Measurements from ENCODE around the gene PCLO.

Gene PCLO

DNA sequence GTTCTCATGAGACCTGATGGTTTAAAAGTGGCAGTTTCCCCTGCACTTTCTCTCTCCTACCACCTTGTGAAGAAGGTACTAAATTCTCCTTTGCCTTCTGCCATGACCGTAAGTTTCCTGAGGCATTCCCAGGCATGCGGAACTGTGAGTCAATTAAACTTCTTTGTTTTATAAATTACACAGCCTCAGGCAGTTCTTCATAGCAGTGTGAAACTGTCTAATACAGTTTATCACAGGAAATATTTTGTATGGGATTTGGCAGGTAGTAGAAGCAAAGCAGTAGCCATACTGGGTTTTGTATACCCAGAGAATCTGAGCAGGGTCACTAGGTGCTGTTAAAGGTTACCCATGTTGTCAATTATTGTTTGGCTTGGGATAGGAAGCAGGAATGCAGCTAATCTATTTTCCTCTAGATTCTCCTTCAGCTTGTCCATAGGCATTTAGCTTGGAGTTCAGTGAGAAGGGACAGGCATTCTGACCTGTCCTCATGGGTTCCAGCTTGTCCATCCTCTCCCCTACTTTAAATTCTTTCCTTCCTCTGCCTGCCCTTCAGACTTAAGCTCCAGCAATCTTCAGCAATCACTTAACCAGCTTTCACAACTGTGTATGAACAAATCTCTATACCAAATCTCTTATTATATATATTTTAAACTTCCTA lies 186.7 kb downstream of the PCLO start:
- no peak overlapping the region for H3K9ac ChIP-seq (ENCODE audit: low read length)
- no peaks in the 10 kb centered on the region for H3K9me3 ChIP-seq (ENCODE audit: control insufficient read depth, low read length)
- H3K4me1 ChIP-seq (ENCODE audit: control insufficient read depth, insufficient read depth, low read length) = no peaks in the 10 kb centered on the region
- H3K36me3 ChIP-seq (ENCODE audit: control insufficient read depth, insufficient read depth, low read length) = no peaks in the 10 kb centered on the region
- no peak overlapping the region for H3K4me3 ChIP-seq (ENCODE audit: low read length)
- H3K27me3 ChIP-seq (ENCODE audit: control insufficient read depth, insufficient read depth, low read length) = no peaks in the 10 kb centered on the region

DNA sequence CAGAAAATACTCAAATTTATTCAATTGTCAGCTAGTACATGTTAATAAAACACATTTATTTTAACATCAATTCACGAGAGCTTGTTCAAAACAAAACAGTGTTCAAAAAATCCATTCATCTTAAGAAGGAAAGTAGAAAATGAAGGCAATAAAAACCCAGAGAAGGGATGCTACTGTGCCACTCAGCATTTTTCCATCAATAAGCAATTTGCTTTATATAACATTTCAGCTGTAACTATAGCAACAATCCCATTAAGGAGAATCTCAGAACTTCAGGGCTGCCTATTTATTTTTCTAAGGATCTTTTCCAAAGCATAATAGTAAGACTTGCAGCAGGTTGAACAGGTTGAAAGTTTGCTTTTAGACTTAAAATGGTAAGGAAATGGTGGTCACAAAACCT lies 190.5 kb downstream of the PCLO start:
- Histone ChIP-seq H3K4me3 (ENCODE audit: low read length) (no peak overlapping the region), H3K4me1 (ENCODE audit: control insufficient read depth, insufficient read depth, low read length) (no peaks in the 10 kb centered on the region), H3K36me3 (ENCODE audit: control insufficient read depth, insufficient read depth, low read length) (no peaks in the 10 kb centered on the region), H3K9ac (ENCODE audit: low read length) (no peak overlapping the region), H3K27me3 (ENCODE audit: control insufficient read depth, insufficient read depth, low read length) (no peaks in the 10 kb centered on the region), H3K9me3 (ENCODE audit: control insufficient read depth, low read length) (no peaks in the 10 kb centered on the region)

DNA sequence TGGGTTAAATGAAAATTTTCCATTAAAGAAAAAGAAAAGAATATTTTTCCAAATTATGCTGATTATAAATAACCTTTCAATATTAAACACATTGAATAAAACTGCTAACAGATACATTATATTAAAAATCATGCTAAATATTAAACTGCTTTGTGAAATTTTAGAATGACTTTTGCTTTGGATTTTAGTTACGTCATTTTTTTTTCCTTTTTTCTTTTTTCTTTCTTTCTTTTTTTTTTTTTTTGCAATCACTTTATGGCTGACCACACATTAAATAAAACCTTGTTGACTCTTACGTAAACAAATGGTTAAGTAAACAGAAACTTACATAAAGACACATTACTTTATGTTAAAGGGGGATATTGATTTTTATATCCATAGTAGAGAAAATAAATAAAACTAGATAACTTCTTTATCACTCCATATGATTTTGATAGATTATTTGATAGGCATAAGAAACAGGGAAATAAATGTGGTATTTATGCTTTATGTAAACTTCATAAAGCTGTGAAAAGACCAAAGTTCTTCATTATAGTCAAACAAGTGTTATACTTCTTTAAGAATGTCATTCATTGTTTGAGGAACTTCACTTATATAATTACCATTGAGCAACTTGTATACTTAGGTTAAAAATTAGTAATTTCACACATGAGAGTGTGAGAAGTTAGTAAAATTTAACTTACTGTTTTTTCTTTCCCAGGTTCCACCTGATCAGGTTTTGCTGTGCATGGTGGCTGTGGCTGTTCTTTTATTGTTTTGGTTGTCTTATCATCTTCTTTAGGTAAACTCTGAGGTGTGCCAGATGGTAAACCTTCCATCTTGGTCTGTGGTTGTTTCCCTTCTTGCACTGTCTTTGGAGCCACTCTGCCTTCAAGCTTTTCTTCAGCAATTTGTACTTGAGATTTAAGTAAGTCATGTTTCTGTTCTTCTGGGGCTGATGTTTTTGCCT lies 197.3 kb downstream of the PCLO start:
- H3K9ac ChIP-seq (ENCODE audit: low read length) = no peak overlapping the region
- no peaks in the 10 kb centered on the region for H3K27me3 ChIP-seq (ENCODE audit: control insufficient read depth, insufficient read depth, low read length)
- no peaks in the 10 kb centered on the region for H3K36me3 ChIP-seq (ENCODE audit: control insufficient read depth, insufficient read depth, low read length)
- H3K4me1 ChIP-seq (ENCODE audit: control insufficient read depth, insufficient read depth, low read length) = no peaks in the 10 kb centered on the region
- no peaks in the 10 kb centered on the region for H3K9me3 ChIP-seq (ENCODE audit: control insufficient read depth, low read length)
- no peak overlapping the region for H3K4me3 ChIP-seq (ENCODE audit: low read length)

DNA sequence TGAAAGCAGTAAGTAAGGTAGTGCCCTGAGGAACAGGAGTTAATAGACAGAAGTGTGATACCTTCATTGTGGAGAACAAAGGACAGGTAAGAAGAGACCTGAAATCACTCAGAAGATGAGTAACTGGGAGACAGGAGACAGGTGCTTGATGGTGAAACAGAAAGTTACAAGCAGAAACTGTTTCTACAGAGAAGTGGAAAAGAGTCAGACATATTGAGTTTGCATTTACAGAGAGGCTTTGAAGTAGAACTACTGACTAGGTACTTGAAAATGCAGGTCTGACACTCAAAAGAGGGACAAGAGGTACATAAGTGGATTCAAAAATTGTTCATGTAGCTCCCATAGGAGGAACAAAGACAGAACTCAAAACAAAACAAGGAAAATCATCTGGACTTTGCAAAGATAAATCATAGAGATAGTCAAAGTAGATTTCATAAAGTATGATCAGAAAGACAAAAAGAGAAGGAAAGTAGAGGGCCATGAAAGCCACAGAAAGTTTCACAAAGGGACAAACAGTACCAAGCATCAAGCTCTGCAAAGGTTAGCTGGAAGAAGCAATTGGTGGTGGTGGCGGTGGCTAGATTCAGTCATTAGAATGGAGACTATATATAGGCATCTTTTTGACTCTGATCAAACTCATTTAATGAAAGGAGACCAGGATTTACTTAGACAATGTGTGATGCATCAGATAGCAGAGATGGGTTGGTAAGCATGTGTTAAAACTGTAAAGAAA lies 198.4 kb downstream of the PCLO start:
- no peaks in the 10 kb centered on the region for H3K4me1 ChIP-seq (ENCODE audit: control insufficient read depth, insufficient read depth, low read length)
- H3K9me3 ChIP-seq (ENCODE audit: control insufficient read depth, low read length) = no peaks in the 10 kb centered on the region
- H3K9ac ChIP-seq (ENCODE audit: low read length) = no peak overlapping the region
- H3K4me3 ChIP-seq (ENCODE audit: low read length) = no peak overlapping the region
- no peaks in the 10 kb centered on the region for H3K36me3 ChIP-seq (ENCODE audit: control insufficient read depth, insufficient read depth, low read length)
- H3K27me3 ChIP-seq (ENCODE audit: control insufficient read depth, insufficient read depth, low read length) = no peaks in the 10 kb centered on the region

DNA sequence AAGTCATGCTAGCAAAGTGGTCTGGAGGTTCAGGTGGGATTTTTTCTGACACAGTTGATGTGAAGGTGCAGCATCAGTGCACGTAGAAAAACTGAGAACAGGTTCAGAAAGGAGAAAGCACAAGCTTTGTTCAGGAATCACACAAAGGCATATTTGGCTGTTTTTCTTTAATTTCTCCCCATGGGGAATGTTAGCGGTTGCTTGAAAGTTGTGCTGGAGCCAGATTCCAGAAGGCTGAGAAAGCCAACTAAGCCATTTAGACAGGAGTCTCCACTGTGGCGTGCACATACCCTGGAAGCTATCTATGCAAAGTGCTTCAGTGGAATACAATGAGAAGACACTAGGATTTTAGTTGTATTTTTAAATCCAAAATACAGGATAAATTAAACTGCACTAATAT lies 201.4 kb downstream of the PCLO start:
- Histone ChIP-seq H3K27me3 (ENCODE audit: control insufficient read depth, insufficient read depth, low read length) (no peaks in the 10 kb centered on the region), H3K36me3 (ENCODE audit: control insufficient read depth, insufficient read depth, low read length) (no peaks in the 10 kb centered on the region), H3K4me3 (ENCODE audit: low read length) (no peak overlapping the region), H3K9ac (ENCODE audit: low read length) (no peak overlapping the region), H3K4me1 (ENCODE audit: control insufficient read depth, insufficient read depth, low read length) (no peaks in the 10 kb centered on the region), H3K9me3 (ENCODE audit: control insufficient read depth, low read length) (no peaks in the 10 kb centered on the region)

DNA sequence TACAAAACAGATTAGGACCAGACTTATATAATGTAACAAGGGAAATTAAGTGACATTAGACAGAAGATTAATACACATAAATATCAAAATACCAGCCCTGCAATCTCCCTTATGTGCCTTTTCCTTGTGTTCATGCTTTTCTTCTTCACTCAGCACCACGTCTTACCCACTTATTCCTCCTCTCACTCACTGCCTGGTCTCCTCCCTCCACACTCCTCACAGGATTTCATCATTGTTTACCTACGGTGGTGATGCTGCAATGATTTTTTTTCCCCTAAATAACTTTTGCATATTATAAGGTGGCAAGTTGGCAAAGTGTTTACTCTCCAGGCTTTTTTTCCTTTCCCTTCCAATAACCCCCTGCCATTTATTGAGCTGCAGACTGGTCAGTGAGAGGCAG lies 203.2 kb downstream of the PCLO start:
- H3K36me3 ChIP-seq (ENCODE audit: control insufficient read depth, insufficient read depth, low read length) = no peaks in the 10 kb centered on the region
- no peaks in the 10 kb centered on the region for H3K9me3 ChIP-seq (ENCODE audit: control insufficient read depth, low read length)
- no peaks in the 10 kb centered on the region for H3K27me3 ChIP-seq (ENCODE audit: control insufficient read depth, insufficient read depth, low read length)
- no peaks in the 10 kb centered on the region for H3K4me1 ChIP-seq (ENCODE audit: control insufficient read depth, insufficient read depth, low read length)
- no peak overlapping the region for H3K9ac ChIP-seq (ENCODE audit: low read length)
- H3K4me3 ChIP-seq (ENCODE audit: low read length) = no peak overlapping the region

DNA sequence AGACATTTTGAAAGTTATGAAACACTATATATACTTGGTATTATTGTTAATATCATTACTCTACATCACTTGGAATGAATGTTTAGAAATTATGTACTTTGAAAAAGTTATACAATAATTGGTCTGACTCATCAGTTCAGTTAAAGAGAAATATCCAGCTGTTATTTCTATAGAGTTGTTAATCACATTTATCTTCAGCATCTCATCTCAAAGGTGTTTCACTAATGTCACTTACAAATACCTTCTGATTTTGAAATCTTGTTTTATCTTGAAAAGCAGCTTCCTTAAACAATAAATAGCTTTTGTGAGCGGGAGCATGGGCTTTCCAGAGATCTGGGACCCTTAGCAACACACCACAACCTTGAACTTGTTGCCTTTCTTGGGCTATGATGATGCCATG lies 205.2 kb downstream of the PCLO start:
- H3K4me3 ChIP-seq (ENCODE audit: low read length) = no peak overlapping the region
- no peaks in the 10 kb centered on the region for H3K9me3 ChIP-seq (ENCODE audit: control insufficient read depth, low read length)
- H3K9ac ChIP-seq (ENCODE audit: low read length) = no peak overlapping the region
- no peaks in the 10 kb centered on the region for H3K36me3 ChIP-seq (ENCODE audit: control insufficient read depth, insufficient read depth, low read length)
- H3K4me1 ChIP-seq (ENCODE audit: control insufficient read depth, insufficient read depth, low read length) = no peaks in the 10 kb centered on the region
- no peaks in the 10 kb centered on the region for H3K27me3 ChIP-seq (ENCODE audit: control insufficient read depth, insufficient read depth, low read length)

DNA sequence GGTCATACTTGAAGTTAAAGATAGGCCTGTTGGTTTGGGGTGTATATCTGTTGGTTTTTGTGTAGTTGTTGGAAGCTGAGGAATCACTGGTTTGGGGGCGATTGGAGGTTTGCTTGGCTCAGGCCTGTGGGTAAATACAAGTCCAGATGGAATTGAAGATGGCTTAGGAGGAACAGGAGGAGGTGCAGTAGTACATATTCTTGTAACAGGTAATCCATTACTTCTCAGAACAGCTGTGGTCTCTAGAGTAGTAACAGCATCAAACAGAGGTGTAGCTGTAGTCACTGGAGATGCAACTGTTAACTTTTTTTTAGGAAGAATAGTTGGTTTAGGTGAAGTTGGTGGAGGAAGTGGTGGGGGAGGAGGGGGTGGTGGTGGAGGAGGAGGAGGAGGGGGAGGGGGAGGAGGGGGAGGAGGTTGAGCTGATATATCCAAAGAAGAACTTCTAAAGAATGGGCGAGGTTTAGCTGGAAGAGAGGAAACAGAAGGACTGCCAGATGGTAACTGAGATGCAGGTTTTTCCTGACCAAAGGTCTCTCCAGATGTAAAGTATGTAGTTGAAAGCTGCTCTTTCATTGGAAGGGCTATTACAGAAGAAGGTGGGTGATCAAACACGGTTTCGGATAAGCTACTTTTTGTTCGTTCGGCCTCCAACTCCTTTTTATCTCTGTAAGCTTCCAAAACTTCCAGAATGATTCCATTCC lies 209.2 kb downstream of the PCLO start:
- H3K4me3 ChIP-seq (ENCODE audit: low read length) = no peak overlapping the region
- no peaks in the 10 kb centered on the region for H3K27me3 ChIP-seq (ENCODE audit: control insufficient read depth, insufficient read depth, low read length)
- H3K9me3 ChIP-seq (ENCODE audit: control insufficient read depth, low read length) = no peaks in the 10 kb centered on the region
- no peaks in the 10 kb centered on the region for H3K4me1 ChIP-seq (ENCODE audit: control insufficient read depth, insufficient read depth, low read length)
- no peak overlapping the region for H3K9ac ChIP-seq (ENCODE audit: low read length)
- no peaks in the 10 kb centered on the region for H3K36me3 ChIP-seq (ENCODE audit: control insufficient read depth, insufficient read depth, low read length)

DNA sequence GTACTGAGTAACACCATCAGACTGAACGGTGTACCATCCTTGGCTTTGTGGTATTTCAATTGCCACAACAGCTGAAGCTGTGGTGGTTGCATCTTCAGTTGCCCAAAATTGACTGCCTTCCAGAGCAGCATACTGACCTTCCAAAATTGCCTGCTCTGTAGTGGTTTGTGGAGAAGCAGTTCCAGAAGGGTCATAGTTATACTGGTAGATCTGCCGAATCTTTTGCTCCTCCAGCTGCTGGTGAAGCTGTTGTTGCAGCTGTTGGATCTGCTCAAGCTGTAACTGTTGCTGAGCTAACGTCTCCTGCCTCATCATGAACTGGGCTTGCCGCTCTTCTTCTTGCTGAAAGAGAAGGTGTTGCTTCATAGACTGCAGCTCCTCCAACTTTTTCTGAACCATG lies 212.2 kb downstream of the PCLO start:
- H3K9ac ChIP-seq (ENCODE audit: low read length) = no peak overlapping the region
- no peaks in the 10 kb centered on the region for H3K36me3 ChIP-seq (ENCODE audit: control insufficient read depth, insufficient read depth, low read length)
- no peaks in the 10 kb centered on the region for H3K9me3 ChIP-seq (ENCODE audit: control insufficient read depth, low read length)
- no peaks in the 10 kb centered on the region for H3K4me1 ChIP-seq (ENCODE audit: control insufficient read depth, insufficient read depth, low read length)
- no peak overlapping the region for H3K4me3 ChIP-seq (ENCODE audit: low read length)
- no peaks in the 10 kb centered on the region for H3K27me3 ChIP-seq (ENCODE audit: control insufficient read depth, insufficient read depth, low read length)

DNA sequence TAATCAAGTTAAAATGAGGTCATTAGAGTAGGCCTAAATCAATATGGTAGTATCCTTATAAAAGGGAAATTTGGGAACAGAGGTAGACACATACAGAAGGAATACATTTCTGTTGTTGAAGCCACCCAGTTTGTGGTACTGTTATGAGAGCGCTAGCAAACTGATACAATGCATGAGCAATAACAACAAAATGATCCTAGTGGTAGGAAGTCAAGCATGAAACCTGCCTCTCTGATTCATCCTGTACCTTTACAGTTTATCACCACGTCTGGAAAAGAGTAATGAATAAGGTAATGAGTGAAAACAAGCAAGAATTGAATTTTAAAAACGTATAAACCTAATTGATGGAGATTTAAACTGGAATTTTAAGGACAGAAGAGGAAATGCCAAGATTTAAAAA lies 217.2 kb downstream of the PCLO start:
- no peaks in the 10 kb centered on the region for H3K36me3 ChIP-seq (ENCODE audit: control insufficient read depth, insufficient read depth, low read length)
- no peaks in the 10 kb centered on the region for H3K9me3 ChIP-seq (ENCODE audit: control insufficient read depth, low read length)
- H3K9ac ChIP-seq (ENCODE audit: low read length) = no peak overlapping the region
- H3K4me1 ChIP-seq (ENCODE audit: control insufficient read depth, insufficient read depth, low read length) = no peaks in the 10 kb centered on the region
- no peaks in the 10 kb centered on the region for H3K27me3 ChIP-seq (ENCODE audit: control insufficient read depth, insufficient read depth, low read length)
- no peak overlapping the region for H3K4me3 ChIP-seq (ENCODE audit: low read length)

DNA sequence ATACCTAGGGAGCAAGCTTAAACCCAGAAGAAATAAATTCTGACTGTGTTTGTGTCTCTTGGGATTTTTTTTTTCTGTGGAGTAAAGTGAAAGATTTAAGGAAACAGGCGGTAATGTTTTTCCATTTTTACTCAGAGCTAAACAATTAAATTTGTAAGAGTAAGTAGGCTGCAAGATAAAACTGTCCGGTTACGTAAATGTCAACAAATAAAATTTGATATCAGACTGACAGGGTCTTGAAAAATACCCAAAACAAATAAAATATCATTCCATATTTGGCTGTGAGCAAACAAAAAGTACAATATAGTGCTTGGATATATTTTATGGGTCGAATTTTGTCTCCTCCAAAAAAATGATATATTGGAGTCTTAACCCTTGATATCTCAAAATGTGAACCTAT lies 217.6 kb downstream of the PCLO start:
- H3K27me3 ChIP-seq (ENCODE audit: control insufficient read depth, insufficient read depth, low read length) = no peaks in the 10 kb centered on the region
- H3K4me1 ChIP-seq (ENCODE audit: control insufficient read depth, insufficient read depth, low read length) = no peaks in the 10 kb centered on the region
- no peak overlapping the region for H3K4me3 ChIP-seq (ENCODE audit: low read length)
- H3K36me3 ChIP-seq (ENCODE audit: control insufficient read depth, insufficient read depth, low read length) = no peaks in the 10 kb centered on the region
- H3K9ac ChIP-seq (ENCODE audit: low read length) = no peak overlapping the region
- H3K9me3 ChIP-seq (ENCODE audit: control insufficient read depth, low read length) = no peaks in the 10 kb centered on the region

Data from mucosa of stomach (tissue), 1 donor.